Measurements from ENCODE around the gene WNT7B.

DNA sequence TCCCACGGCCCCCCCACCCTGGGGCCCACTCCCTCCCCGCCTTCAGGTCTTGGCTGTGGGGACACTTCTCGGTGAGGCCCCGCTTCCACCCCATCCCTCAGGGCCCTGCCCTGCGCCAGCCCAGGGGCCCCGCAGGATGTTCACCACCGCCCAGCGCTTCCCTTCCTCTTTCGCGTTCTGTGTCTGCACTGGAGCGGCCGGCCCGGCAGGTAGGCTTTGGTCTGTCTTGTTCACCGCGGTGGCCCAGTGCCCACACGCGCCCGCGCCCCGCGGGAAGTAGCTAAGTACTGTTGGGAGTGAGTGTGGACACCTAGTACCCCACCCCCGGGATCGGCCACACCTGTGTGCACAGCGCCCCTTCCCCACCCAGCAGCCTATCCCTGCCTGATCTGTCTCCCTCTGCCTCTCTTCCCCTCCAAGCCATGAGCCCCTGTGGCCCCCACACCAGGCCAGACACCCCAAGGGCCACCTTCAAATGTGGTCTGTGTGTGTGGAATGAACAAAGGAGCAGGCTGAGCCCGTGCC lies 85.4 kb downstream of the WNT7B start:
- TF ChIP-seq, protein P1, sequence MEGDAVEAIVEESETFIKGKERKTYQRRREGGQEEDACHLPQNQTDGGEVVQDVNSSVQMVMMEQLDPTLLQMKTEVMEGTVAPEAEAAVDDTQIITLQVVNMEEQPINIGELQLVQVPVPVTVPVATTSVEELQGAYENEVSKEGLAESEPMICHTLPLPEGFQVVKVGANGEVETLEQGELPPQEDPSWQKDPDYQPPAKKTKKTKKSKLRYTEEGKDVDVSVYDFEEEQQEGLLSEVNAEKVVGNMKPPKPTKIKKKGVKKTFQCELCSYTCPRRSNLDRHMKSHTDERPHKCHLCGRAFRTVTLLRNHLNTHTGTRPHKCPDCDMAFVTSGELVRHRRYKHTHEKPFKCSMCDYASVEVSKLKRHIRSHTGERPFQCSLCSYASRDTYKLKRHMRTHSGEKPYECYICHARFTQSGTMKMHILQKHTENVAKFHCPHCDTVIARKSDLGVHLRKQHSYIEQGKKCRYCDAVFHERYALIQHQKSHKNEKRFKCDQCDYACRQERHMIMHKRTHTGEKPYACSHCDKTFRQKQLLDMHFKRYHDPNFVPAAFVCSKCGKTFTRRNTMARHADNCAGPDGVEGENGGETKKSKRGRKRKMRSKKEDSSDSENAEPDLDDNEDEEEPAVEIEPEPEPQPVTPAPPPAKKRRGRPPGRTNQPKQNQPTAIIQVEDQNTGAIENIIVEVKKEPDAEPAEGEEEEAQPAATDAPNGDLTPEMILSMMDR (IDR thresholded peaks at IDR 0.05) = no peak
- TF ChIP-seq EZH2 (IDR thresholded peaks at IDR 0.05; ENCODE audit: borderline replicate concordance, insufficient read depth, low read depth, low read length, poor library complexity, severe bottlenecking) = no peak

Data from B cell (primary cell).